Activated T-cell treated with anti-CD3 and anti-CD28 coated beads, Interleukin-2, amount 50 U/mL, for 48 hours (primary cell): Measurements from ENCODE around the gene CCP110.
A peak's percentile ranks its signal among the peaks of the same experiment; 100 is the strongest.
"Not testable (repeated sequence)": the region's sequence is repeated elsewhere in the genome, so short reads cannot be mapped to it uniquely, and the experiment has no call there.

ENCODE experiments used
- DNase-seq, 2 experiments: peaks; one replicate each; pipeline ENCODE4 v3.0.0-alpha.2; 2020

Gene CCP110

GRCh38 chr16:19513377-19514053 lies 10.2 kb upstream of the CCP110 start:
- DNase-seq: no peak

GRCh38 chr16:19515757-19516156 lies 8.0 kb upstream of the CCP110 start:
- no peak for DNase-seq

GRCh38 chr16:19517424-19518089 lies 6.2 kb upstream of the CCP110 start:
- no peak for DNase-seq

GRCh38 chr16:19518388-19518787 lies 5.4 kb upstream of the CCP110 start:
- DNase-seq: no peak

GRCh38 chr16:19520861-19521331 lies 2.8 kb upstream of the CCP110 start:
- peak; percentile 27 to 30 for DNase-seq

- DNase-seq: peak; percentile 93 to 96
Measured at GRCh38 chr16:19521471-19522396, 2.0 kb upstream of the CCP110 start, which contains the start of gene GDE1. Gene GDE1 (minus strand): TSS chr16:19522098. CDS start chr16:19521964, 134 bp downstream.

GRCh38 chr16:19522397-19522732 lies 1.4 kb upstream of the CCP110 start:
- DNase-seq: no peak

GRCh38 chr16:19522760-19523159 lies 982 bp upstream of the CCP110 start:
- no peak for DNase-seq

GRCh38 chr16:19523184-19523558 lies 571 bp upstream of the CCP110 start:
- no peak for DNase-seq

- DNase-seq: peak in 1 of 2 experiments; percentile 42
Measured at GRCh38 chr16:19524356-19524615, 544 bp downstream of the CCP110 start.

- DNase-seq: no peak
Measured at GRCh38 chr16:19524616-19525384, 1.1 kb downstream of the CCP110 start.

- DNase-seq: no peak
Measured at GRCh38 chr16:19525385-19525723, 1.6 kb downstream of the CCP110 start.

GRCh38 chr16:19527161-19527560 lies 3.4 kb downstream of the CCP110 start:
- no peak for DNase-seq

- no peak for DNase-seq
Measured at GRCh38 chr16:19528666-19529065, 4.9 kb downstream of the CCP110 start.

- no peak for DNase-seq
Measured at GRCh38 chr16:19532601-19533000, 8.9 kb downstream of the CCP110 start.

- no peak for DNase-seq
Measured at GRCh38 chr16:19540241-19540970, 16.7 kb downstream of the CCP110 start.

- no peak for DNase-seq
Measured at GRCh38 chr16:19542138-19542821, 18.5 kb downstream of the CCP110 start.

GRCh38 chr16:19543278-19543996 lies 19.7 kb downstream of the CCP110 start:
- DNase-seq: not testable (repeated sequence)

GRCh38 chr16:19548144-19548543 lies 24.4 kb downstream of the CCP110 start:
- no peak for DNase-seq

- DNase-seq: no peak
Measured at GRCh38 chr16:19549673-19550072, 25.9 kb downstream of the CCP110 start.
